Right renal cortex interstitium (tissue), 3 donors: ENCODE measurements around the gene CNNM1. TPM values are rescaled to one million over a fixed set of nuclear protein-coding genes. Genes with fewer than 3 reads are reported as not detected.

Experiments used
- DNase-seq, 3 donors: peaks; one replicate each; pipeline ENCODE4 v3.0.0-alpha.2; 2013; ENCODE audit warnings: low read depth in 3 of 3, low spot score in 2 of 3
- polyA plus RNA-seq, 3 donors: library from polyadenylated mRNA; unstranded; fragments of 120-200 nt; gene quantifications; one replicate each; pipeline ENCODE4 v1.2.1, GENCODE V29; 2013; ENCODE audit not compliant: insufficient read length in 3 of 3

Gene CNNM1
- polyA plus RNA-seq, 3 donors = 1.6 to 2.5 (median 1.9) TPM

GRCh38 chr10:99369551-99369950, 40.4 kb downstream of the CNNM1 start:
- DNase-seq = no peak

- DNase-seq = no peak
Measured at GRCh38 chr10:99370993-99371392, 41.8 kb downstream of the CNNM1 start.

GRCh38 chr10:99372546-99373271, 43.6 kb downstream of the CNNM1 start:
- DNase-seq = no peak

GRCh38 chr10:99374526-99374925, 45.4 kb downstream of the CNNM1 start:
- no peak for DNase-seq

- no peak for DNase-seq
Measured at GRCh38 chr10:99374972-99375371, 45.8 kb downstream of the CNNM1 start.

- no peak for DNase-seq
Measured at GRCh38 chr10:99375426-99375825, 46.3 kb downstream of the CNNM1 start.

- no peak for DNase-seq
Measured at GRCh38 chr10:99382176-99382575, 53.0 kb downstream of the CNNM1 start.

GRCh38 chr10:99387071-99387470, 57.9 kb downstream of the CNNM1 start:
- no peak for DNase-seq

GRCh38 chr10:99387541-99387940, 58.4 kb downstream of the CNNM1 start:
- DNase-seq = no peak

- DNase-seq = no peak
Measured at GRCh38 chr10:99389729-99390480, 60.7 kb downstream of the CNNM1 start.

- no peak for DNase-seq
Measured at GRCh38 chr10:99391346-99391745, 62.2 kb downstream of the CNNM1 start.

GRCh38 chr10:99393036-99393435, 63.9 kb downstream of the CNNM1 start:
- no peak for DNase-seq

GRCh38 chr10:99393683-99394082, 64.5 kb downstream of the CNNM1 start:
- DNase-seq = no peak

- DNase-seq = no peak
Measured at GRCh38 chr10:99394256-99394655, 65.1 kb downstream of the CNNM1 start.

- DNase-seq = no peak
Measured at GRCh38 chr10:99394761-99395386, 65.7 kb downstream of the CNNM1 start.

- DNase-seq = no peak
Measured at GRCh38 chr10:99395750-99396445, 66.7 kb downstream of the CNNM1 start.

- no peak for DNase-seq
Measured at GRCh38 chr10:99396471-99396870, 67.3 kb downstream of the CNNM1 start.

- no peak for DNase-seq
Measured at GRCh38 chr10:99399664-99400063, 70.5 kb downstream of the CNNM1 start.

GRCh38 chr10:99403674-99404073, 74.5 kb downstream of the CNNM1 start:
- no peak for DNase-seq

- DNase-seq = no peak
Measured at GRCh38 chr10:99406149-99406548, 77.0 kb downstream of the CNNM1 start.

GRCh38 chr10:99410146-99410545, 81.0 kb downstream of the CNNM1 start:
- DNase-seq = no peak
